Endothelial cell of umbilical vein (primary cell): ENCODE results near the gene TCEA2. TPM values are rescaled to one million over a fixed set of nuclear protein-coding genes. Genes with fewer than 3 reads are reported as not detected.

Experiments used
- BruUV-seq: library from RNA; stranded (reverse); fragments of 400-500 nt; replicated peaks from 2 replicates; lab custom pipeline; 2021; lab: Mats Ljungman, UMichigan
- CTCF ChIA-PET: fragments of 300-600, 350-600 bp; sonication (Branson Sonifier 250); formaldehyde crosslinking; loops from one replicate; lab custom pipeline; 2021; ENCODE audit warnings: antibody characterized with exemption, inconsistent platforms; lab: Charles Lee
- POLR2A ChIA-PET: fragments of 300-600, 350-600 bp; sonication (Branson Sonifier 250); formaldehyde crosslinking; loops from one replicate; lab custom pipeline; 2021; ENCODE audit warnings: antibody characterized with exemption, inconsistent platforms; lab: Charles Lee
- DNase-seq: peaks from one replicate; pipeline ENCODE4 v3.0.0-alpha.2; 2011; ENCODE audit warnings: low read depth, low spot score
- FAIRE-seq: peaks from 2 replicates; lab custom pipeline; 2011; peaks lifted over from hg19 to GRCh38; lab: Jason Lieb, UNC
- H2AFZ ChIP-seq: 2 replicates; pipeline ENCODE4 v1.6.0; 2012; ENCODE audit warnings: low read depth, low read length, control low read depth, inconsistent platforms
- H3K27ac ChIP-seq: 2 replicates; pipeline ENCODE4 v1.5.1; 2011; ENCODE audit warnings: low read depth, mild to moderate bottlenecking, control low read depth, low read length, moderate library complexity; ENCODE audit not compliant: insufficient read depth
- H3K27me3 ChIP-seq, 2 experiments: 2 replicates each; pipeline versions ENCODE4 v1.6.0 to v1.6.1; 2011; ENCODE audit warnings: low read length in 2 of 2, mixed read lengths in 1 of 2; ENCODE audit not compliant: control insufficient read depth in 2 of 2, insufficient read depth in 2 of 2
- H3K36me3 ChIP-seq, 2 experiments: 2 replicates in 1 of 2; 3 replicates in 1 of 2; pipeline ENCODE4 v1.5.1; 2011; ENCODE audit warnings: low read length in 2 of 2, mild to moderate bottlenecking in 1 of 2, moderate library complexity in 1 of 2; ENCODE audit not compliant: control insufficient read depth in 2 of 2, insufficient read depth in 2 of 2; ENCODE audit errors: extremely low read depth in 1 of 2
- H3K4me1 ChIP-seq: 3 replicates; pipeline ENCODE4 v1.5.1; 2011; ENCODE audit warnings: mild to moderate bottlenecking, low read length; ENCODE audit not compliant: control insufficient read depth, insufficient read depth; ENCODE audit errors: extremely low read depth
- H3K4me2 ChIP-seq: 2 replicates; pipeline ENCODE4 v1.6.1; 2011; ENCODE audit warnings: low read length, control low read depth, mixed read lengths; ENCODE audit not compliant: insufficient read depth
- H3K4me3 ChIP-seq, 3 experiments: fragments of 200-600 bp in 1 of 3; sonication (generic), shearing (Covaris generic) in 1 of 3; replicated peaks in 1 of 3; 2 replicates each; pipeline ENCODE4 v1.5.1; 2011 to 2016; ENCODE audit warnings: control low read depth in 3 of 3, low read length in 3 of 3, mild to moderate bottlenecking in 2 of 3, inconsistent platforms in 1 of 3, low read depth in 1 of 3, moderate library complexity in 1 of 3; ENCODE audit not compliant: insufficient read depth in 1 of 3
- H3K79me2 ChIP-seq: 2 replicates; pipeline ENCODE4 v1.6.0; 2012; ENCODE audit warnings: low read length, inconsistent platforms; ENCODE audit not compliant: control insufficient read depth, insufficient read depth
- H3K9ac ChIP-seq: replicated peaks from 2 replicates; pipeline ENCODE3; 2011; ENCODE audit warnings: low read length, control low read depth; ENCODE audit not compliant: insufficient read depth; ENCODE audit errors: extremely low read depth
- H3K9me1 ChIP-seq: replicated peaks from 3 replicates; pipeline ENCODE4 v1.6.0; 2011; ENCODE audit warnings: mild to moderate bottlenecking, low read length; ENCODE audit not compliant: control insufficient read depth, insufficient read depth; ENCODE audit errors: extremely low read depth
- H3K9me3 ChIP-seq: replicated peaks from 2 replicates; pipeline ENCODE4 v1.5.1; 2012; ENCODE audit warnings: low read length, inconsistent platforms; ENCODE audit not compliant: control insufficient read depth, insufficient read depth
- H4K20me1 ChIP-seq: replicated peaks from 2 replicates; pipeline ENCODE3; 2011; ENCODE audit warnings: mild to moderate bottlenecking, low read length; ENCODE audit not compliant: control insufficient read depth, insufficient read depth; ENCODE audit errors: extremely low read depth
- CTCF ChIP-seq, 2 donors: IDR thresholded peaks; 1 replicate in 1 of 2; 2 replicates in 1 of 2; pipeline ENCODE4 v1.5.1; 2011; ENCODE audit warnings: low read length in 2 of 2, mild to moderate bottlenecking in 2 of 2, moderate library complexity in 2 of 2, control low read depth in 1 of 2, inconsistent platforms in 1 of 2, low read depth in 1 of 2; ENCODE audit not compliant: insufficient read depth in 1 of 2; ENCODE audit errors: extremely low read depth in 1 of 2
- EZH2 ChIP-seq: IDR thresholded peaks from 2 replicates; pipeline ENCODE4 v1.6.1; 2012; ENCODE audit warnings: borderline replicate concordance, low read depth, mild to moderate bottlenecking, moderate library complexity, low read length, inconsistent platforms; ENCODE audit not compliant: severe bottlenecking
- FOS ChIP-seq: IDR thresholded peaks from 2 replicates; pipeline ENCODE4 v1.6.1; 2011; ENCODE audit warnings: mild to moderate bottlenecking, low read length, moderate library complexity, borderline replicate concordance; ENCODE audit not compliant: insufficient read depth
- GATA2 ChIP-seq: IDR thresholded peaks from 2 replicates; pipeline ENCODE4 v1.7.0; 2011; ENCODE audit warnings: low read depth, mild to moderate bottlenecking, moderate library complexity, mixed read lengths, low read length; ENCODE audit not compliant: insufficient read length, insufficient read depth
- JUN ChIP-seq: IDR thresholded peaks from 2 replicates; pipeline ENCODE4 v1.6.1; 2011; ENCODE audit warnings: borderline replicate concordance, low read depth; ENCODE audit not compliant: insufficient read length, insufficient read depth
- MAX ChIP-seq: IDR thresholded peaks from 2 replicates; pipeline ENCODE4 v1.6.1; 2011; ENCODE audit not compliant: insufficient read depth, insufficient read length
- MYC ChIP-seq: IDR thresholded peaks from one replicate; pipeline ENCODE4 v1.6.1; 2011; ENCODE audit warnings: mild to moderate bottlenecking, low read depth, low read length
- POLR2A ChIP-seq: IDR thresholded peaks from 2 replicates; pipeline ENCODE4 v1.6.1; 2012; ENCODE audit warnings: low read depth, mild to moderate bottlenecking, control low read depth, low read length
- POLR2AphosphoS5 ChIP-seq: IDR thresholded peaks from 2 replicates; pipeline ENCODE4 v1.6.1; 2012; ENCODE audit warnings: low read depth, mild to moderate bottlenecking, control low read depth, low read length, moderate library complexity; ENCODE audit not compliant: insufficient read depth
- dilution Hi-C: fragments of 300-500 bp; cut with MboI; formaldehyde crosslinking; loops from one replicate; pipeline ENCODE4 v1.15.0; 2019; ENCODE audit warnings: low sequenced_read_pairs; ENCODE audit not compliant: extremely low pct_ligation_motif_present
- intact Hi-C: fragments of 100-400 bp; cut with micrococcal nuclease; formaldehyde crosslinking; loops from one replicate; pipeline ENCODE4 v1.10.0; 2022
- polyA plus RNA-seq, 4 experiments: library from polyadenylated mRNA; depleted of rRNA in 3 of 4; stranded (reverse) in 3 of 4; unstranded in 1 of 4; fragments of >200 nt; gene quantifications; 2 replicates each; pipeline versions ENCODE4 v1.2.1 to v1.2.3, GENCODE V29; 2011 to 2012; ENCODE audit warnings: missing spikeins in 1 of 4
- total RNA-seq: library from RNA; stranded (reverse); gene quantifications from 2 replicates; pipeline ENCODE4 v1.2.3, GENCODE V29; 2021

TCEA2 gene
- total and polyA plus RNA-seq, 2 donors (not counting 3 experiments of a cell fraction or from before 2014, with no cell fraction given): 53.1 to 65.5 TPM

GRCh38 chr20:64099086-64099786 lies 36.2 kb downstream of the TCEA2 start:
- no peaks in the 10 kb centered on the region for H3K4me1 ChIP-seq
- FAIRE-seq: no peak
- no peak overlapping the region for H3K4me2 ChIP-seq
- no peak for DNase-seq
- no peaks in the 10 kb centered on the region for H3K9me1 ChIP-seq
- ChIA-PET CTCF (interaction anchor here (1.5 to 1.9 kb wide), 2 partner anchors 15 to 20 kb away, joined by 4 to 8 read pairs; partner anchors contain the start of gene LKAAEAR1), POLR2A (no interaction called here)
- no peaks in the 10 kb centered on the region for H3K9me3 ChIP-seq
- H2AFZ ChIP-seq: no peak overlapping the region
- H3K36me3 ChIP-seq: no peaks in the 10 kb centered on the region
- BruUV-seq: no TSS peak
- dilution Hi-C loops (no loop called here), intact Hi-C loops (no loop called here)
- H4K20me1 ChIP-seq: no peaks in the 10 kb centered on the region
- no peaks in the 10 kb centered on the region for H3K79me2 ChIP-seq
- no peak for TF ChIP-seq MAX
- TF ChIP-seq MYC: no peak
- TF ChIP-seq FOS: no peak
- TF ChIP-seq POLR2AphosphoS5: no peak
- TF ChIP-seq GATA2: no peak
- no peak for TF ChIP-seq EZH2
- TF ChIP-seq CTCF (IDR thresholded peaks at IDR 0.05; ENCODE audit: extremely low read depth in 1 of 2, insufficient read depth in 1 of 2, low read depth in 1 of 2, low read length in 2 of 2): no peak
- no peak for TF ChIP-seq POLR2A
- no peak for TF ChIP-seq JUN
- no peak overlapping the region for H3K27ac ChIP-seq
- peaks cover 19 to 22% of the 10 kb centered on the region in 2 experiments for H3K27me3 ChIP-seq
- H3K9ac ChIP-seq: no peak overlapping the region
- H3K4me3 ChIP-seq: no peak overlapping the region
